ENCODE data around the gene CCDC200.

- TF ChIP-seq CTCF (IDR thresholded peaks at IDR 0.05; ENCODE audit: low read depth, low read length) (no peak), EZH2phosphoT487 (IDR thresholded peaks at IDR 0.05; ENCODE audit: low read depth) (no peak)
Measured at GRCh38 chr17:43211123-43211479, 17.3 kb downstream of the CCDC200 start.
